IPS-NIHi7 (cell line): ENCODE data around the gene HMCN2.
A peak's percentile ranks its signal among the peaks of the same experiment; 100 is the strongest.

Source experiments
- DNase-seq: peaks from one replicate; pipeline ENCODE4 v3.0.0; 2012; ENCODE audit warnings: mixed read lengths; ENCODE audit errors: extremely low spot score

Gene HMCN2

DNA sequence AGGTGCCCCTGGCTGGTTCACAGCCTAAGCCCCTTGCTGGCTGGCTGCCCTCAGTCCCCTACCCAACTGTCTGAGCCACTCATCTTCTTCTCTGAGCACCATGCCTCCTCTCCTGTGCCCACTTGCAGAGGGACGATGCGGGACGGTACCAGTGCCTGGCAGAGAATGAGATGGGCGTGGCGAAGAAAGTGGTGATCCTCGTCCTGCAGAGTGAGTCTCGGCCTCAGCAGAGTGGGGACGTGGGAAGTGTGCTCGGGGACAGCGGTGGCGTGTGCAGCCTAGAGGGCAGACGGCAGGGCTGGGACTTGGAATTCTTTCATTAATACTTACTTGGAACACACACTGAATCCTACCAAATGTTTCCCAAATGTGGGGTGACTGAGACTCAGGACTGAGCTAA is 144.9 kb downstream of the HMCN2 start:
- no peak for DNase-seq

DNA sequence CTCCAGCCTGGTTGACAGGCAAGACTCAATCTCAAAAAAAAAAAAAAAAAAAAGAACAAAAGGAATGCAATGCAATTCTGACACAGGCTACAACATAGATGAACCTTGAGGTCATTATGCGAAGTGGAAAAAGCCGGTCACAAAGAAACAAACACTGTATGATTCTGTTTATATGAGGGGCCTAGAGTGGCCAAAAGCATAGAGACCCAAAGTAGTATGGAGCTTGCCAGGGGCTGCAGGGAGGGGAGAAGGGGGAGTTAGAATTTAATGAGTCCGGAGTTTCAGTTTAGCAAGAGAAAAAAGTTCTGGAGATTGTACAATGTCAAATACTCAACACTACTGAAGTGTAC is 146.0 kb downstream of the HMCN2 start:
- no peak for DNase-seq

DNA sequence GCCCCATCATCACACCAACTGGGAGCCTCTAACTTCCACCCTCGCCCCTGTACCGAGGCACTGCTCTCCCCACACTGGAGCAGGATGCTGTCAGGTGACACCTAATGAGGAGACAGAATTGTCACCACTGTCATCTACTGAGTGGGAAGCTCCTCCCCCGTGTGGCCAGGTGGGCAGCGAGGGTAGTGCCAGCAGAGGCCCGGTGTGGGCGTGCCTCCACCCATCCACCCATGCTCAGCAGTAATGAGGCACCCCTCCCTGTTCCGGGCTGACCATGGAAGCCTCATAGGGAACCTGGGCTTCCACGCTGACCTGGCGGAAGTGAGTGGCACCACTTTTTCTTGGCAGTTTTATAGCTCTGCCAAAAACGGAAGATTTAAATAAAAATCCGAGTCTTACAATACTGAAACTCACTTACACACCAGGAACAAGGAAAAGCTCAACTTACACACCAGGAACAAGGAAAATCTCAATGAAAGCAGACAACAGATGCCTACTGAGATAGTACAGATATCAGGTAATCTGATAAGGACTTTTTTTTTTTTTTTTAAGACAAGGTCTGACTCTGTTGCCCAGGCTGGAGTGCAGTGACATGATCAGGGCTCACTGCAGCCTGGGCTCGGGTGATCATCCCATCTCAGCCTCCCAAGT is 148.6 kb downstream of the HMCN2 start:
- DNase-seq = no peak

GRCh38 chr9:130414910-130415746 is 149.6 kb downstream of the HMCN2 start:
- DNase-seq = no peak

- peak; percentile 46 for DNase-seq
Observed at GRCh38 chr9:130417602-130418001, 152.0 kb downstream of the HMCN2 start.

DNA sequence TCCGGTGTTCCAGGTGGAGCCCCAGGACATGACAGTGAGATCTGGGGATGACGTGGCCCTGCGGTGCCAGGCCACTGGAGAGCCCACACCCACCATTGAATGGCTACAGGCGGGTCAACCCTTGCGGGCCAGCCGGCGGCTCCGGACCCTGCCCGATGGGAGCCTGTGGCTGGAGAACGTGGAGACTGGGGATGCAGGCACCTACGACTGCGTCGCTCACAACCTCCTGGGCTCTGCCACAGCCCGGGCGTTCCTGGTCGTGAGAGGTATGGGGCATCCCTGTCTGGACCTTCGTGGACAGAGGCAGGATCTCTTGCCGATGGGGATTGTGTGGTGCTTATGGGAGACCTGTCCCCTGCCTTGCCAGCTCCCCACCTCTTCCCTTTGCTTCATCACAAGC is 153.2 kb downstream of the HMCN2 start:
- DNase-seq = no peak

DNA sequence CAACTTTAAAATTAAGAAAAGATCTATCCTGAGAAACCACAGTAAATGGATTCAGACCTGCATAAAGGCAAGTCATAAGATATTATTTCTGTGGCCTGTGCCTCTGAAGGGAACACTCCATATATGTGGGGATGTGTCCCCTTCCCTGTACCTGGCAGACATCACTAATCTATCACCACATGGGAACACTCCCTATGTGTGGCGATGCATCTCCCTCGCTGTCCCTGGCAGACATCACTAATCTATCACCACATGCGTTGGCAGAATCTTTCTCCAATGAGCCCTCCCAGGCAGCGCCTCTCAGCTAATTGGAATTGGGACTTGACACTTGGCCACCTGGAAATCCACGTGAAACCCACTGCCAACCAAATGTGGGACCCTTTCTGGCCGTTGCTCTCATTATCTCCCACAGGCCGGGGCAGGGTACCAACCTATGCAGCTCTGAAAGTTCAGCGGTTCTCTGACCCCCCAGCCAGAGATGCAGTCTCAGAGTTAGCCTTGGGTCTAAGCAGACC is 154.0 kb downstream of the HMCN2 start:
- DNase-seq = no peak

DNA sequence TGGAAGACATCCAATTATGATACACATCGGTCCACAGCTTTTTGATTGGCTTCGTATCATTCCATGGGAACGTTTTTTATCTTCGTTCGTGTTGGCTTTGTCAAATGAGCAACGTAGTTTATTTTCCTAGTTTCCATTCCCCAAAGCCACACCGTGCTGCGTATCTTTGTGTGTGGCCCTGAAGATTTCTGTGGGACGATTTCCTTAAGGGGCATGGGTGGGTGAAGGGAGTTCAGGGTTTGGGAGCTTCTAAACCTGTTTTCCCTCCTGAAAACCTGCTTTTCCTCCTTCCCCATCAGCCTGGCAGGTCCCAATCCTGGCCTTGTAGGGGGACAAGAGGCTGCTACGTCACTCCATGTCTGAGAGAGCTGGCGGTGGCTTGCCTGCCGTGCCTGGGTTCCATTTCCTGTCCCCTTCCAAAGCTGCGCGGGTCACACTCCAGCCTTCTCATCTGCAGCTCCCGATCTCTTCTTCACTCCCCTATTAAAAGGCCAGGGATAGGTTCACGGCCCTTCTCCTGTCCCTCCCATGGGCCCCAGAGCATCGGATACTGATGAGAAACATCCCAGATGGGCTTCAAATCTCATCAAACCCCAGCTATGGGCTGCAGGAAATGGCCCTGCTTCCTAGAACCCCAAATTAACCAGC is 155.7 kb downstream of the HMCN2 start:
- no peak for DNase-seq

GRCh38 chr9:130421802-130422276 is 156.3 kb downstream of the HMCN2 start:
- DNase-seq = peak; percentile 87

DNA sequence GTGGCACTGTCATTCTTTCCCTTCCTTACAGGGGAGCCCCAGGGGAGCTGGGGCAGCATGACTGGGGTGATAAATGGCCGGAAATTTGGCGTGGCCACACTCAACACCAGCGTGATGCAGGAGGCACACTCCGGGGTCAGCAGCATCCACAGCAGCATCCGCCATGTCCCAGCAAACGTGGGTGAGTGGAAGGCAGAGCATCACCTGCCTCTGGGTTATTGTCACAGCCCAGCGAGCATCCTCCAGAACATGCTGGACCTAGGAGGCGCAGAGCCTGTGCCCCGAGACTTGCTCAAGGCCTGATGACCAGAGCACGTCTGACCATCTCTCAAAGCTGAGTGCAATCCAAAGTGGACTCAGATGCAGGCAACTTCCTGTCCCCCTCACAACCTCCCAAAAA is 157.0 kb downstream of the HMCN2 start:
- no peak for DNase-seq

DNA sequence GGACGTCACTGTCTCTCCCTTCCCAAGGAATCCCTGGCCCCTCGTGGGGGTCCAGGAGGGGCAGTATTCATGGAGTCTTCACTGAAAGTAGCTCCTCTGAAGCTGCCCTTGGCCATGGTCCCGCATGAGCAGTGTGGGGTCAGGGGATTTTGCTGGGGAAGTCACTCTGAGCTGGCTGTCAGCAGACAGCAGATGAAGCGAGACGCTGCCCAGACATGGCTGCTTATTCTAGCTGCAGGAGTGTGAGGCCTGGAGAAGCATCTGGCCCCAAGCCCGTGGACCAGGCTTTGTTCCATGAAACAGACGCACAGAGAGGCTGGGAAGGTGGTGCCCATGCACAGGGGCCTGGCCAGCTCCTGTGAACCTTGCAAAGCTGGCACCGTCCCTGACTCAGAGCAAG is 157.7 kb downstream of the HMCN2 start:
- no peak for DNase-seq

- DNase-seq = no peak
Observed at GRCh38 chr9:130424595-130425454, 159.3 kb downstream of the HMCN2 start.

DNA sequence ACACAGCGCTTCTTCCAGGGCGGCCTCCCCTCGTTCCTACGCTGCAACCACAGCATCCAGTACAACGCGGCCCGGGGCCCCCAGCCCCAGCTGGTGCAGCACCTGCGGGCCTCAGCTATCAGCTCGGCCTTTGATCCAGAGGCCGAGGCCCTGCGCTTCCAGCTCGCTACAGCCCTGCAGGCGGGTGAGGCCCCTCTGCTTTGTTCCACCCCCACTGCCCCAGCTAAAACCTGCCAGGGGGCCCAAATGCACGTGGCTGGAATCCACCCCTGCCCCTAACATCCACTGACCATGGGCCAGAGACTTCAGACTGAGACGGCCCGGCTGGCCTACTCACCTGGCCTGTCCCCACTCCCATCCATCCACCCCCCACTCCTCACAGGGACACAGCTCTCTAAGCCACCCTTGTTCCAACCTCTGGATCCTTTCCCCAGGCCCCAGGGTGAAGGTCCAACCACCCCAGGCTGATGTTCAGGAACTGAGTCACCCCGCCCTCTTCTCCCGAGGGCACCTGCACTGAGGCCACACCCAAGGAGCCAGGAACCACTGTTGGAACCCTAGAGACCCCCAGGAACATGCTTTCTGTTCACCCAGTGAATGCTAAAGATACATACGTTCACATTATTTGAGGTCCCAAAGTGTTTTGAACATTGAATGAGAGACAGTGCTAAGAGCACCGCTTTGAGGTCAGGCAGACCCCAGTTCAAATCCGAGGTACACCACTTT is 160.3 kb downstream of the HMCN2 start:
- no peak for DNase-seq

GRCh38 chr9:130426467-130426773 is 160.9 kb downstream of the HMCN2 start:
- no peak for DNase-seq

- no peak for DNase-seq
Observed at GRCh38 chr9:130426883-130427282, 161.3 kb downstream of the HMCN2 start.

- no peak for DNase-seq
Observed at GRCh38 chr9:130427326-130427725, 161.8 kb downstream of the HMCN2 start.

GRCh38 chr9:130428086-130428665 is 162.6 kb downstream of the HMCN2 start:
- DNase-seq = no peak

- DNase-seq = no peak
Observed at GRCh38 chr9:130429381-130429780, 163.8 kb downstream of the HMCN2 start.

DNA sequence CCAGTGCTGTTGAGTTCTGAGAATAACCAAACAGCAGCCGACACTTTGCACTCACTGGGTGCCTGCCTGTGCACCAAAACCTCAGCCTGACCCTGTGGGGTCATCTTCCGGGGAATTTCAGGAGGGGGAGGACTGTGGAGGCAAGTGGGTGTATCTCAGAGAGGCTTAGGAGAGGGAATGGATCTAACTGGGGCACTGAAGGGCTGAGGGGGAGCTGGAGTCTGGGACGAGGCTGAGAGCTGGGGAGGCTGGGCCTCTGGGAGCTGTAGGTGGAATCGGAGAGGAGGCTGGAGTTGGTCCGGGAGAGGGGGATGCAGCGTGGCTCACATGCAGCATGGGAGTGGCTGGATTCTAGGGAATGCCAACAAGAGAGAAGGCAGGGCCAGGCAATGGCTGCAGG is 164.3 kb downstream of the HMCN2 start:
- DNase-seq = no peak

DNA sequence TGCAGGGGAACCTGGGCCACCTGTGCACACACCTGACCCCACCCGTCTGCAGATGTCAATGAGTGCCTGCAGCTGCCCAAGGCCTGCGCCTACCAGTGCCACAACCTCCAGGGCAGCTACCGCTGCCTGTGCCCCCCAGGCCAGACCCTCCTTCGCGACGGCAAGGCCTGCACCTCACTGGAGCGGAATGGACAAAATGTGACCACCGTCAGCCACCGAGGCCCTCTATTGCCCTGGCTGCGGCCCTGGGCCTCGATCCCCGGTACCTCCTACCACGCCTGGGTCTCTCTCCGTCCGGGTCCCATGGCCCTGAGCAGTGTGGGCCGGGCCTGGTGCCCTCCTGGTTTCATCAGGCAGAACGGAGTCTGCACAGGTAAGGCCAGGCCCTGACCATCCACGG is 164.7 kb downstream of the HMCN2 start:
- no peak for DNase-seq
